IMR-90 (cell line): ENCODE data around the gene CGB1. TPM values are rescaled to one million over a fixed set of nuclear protein-coding genes. Genes with fewer than 3 reads are reported as not detected.
A peak's percentile ranks its signal among the peaks of the same experiment; 100 is the strongest.

ENCODE experiments used
- ATAC-seq: fragments of 200-7000 bp; cut with Tn5 transposase; 2 replicates; pipeline ENCODE4 v1.9.1; 2020; ENCODE audit warnings: low read depth, mild to moderate bottlenecking, moderate library complexity
- BruUV-seq: library from RNA; stranded (reverse); fragments of 400-500 nt; replicated peaks from 2 replicates; lab custom pipeline; 2021; lab: Mats Ljungman, UMichigan
- CTCF ChIA-PET: fragments of 300-600 bp; formaldehyde crosslinking; extraction: SDS; loops from one replicate; lab custom pipeline; 2021; ENCODE audit warnings: antibody characterized with exemption; lab: Yijun Ruan, JAX
- POLR2A ChIA-PET: fragments of 300-600 bp; sonication (Branson Sonifier 250); formaldehyde crosslinking; loops from one replicate; lab custom pipeline; 2022; ENCODE audit warnings: antibody characterized with exemption; ENCODE audit not compliant: unreplicated experiment; lab: Charles Lee
- DNase-seq: peaks from one replicate; pipeline ENCODE4 v3.0.0; 2013
- H2AFZ ChIP-seq: replicated peaks from 2 replicates; pipeline ENCODE3; 2013; ENCODE audit warnings: low read length, mild to moderate bottlenecking; ENCODE audit not compliant: poor library complexity
- H2AK5ac ChIP-seq: 2 replicates; pipeline ENCODE4 v1.6.1; 2013; ENCODE audit warnings: low read depth, low read length, inconsistent platforms
- H2AK9ac ChIP-seq: replicated peaks from 2 replicates; pipeline ENCODE3; 2013; ENCODE audit warnings: mild to moderate bottlenecking, low read depth, low read length, moderate library complexity; ENCODE audit not compliant: poor library complexity
- H2BK120ac ChIP-seq: 2 replicates; pipeline ENCODE4 v1.6.1; 2013; ENCODE audit warnings: low read depth, low read length, inconsistent platforms
- H2BK15ac ChIP-seq: 3 replicates; pipeline ENCODE4 v1.6.1; 2013; ENCODE audit warnings: low read depth, low read length, inconsistent platforms
- H2BK20ac ChIP-seq: 2 replicates; pipeline ENCODE4 v1.6.1; 2013; ENCODE audit warnings: low read depth, mild to moderate bottlenecking, inconsistent platforms, low read length, moderate library complexity
- H2BK5ac ChIP-seq: 2 replicates; pipeline ENCODE4 v1.6.1; 2013; ENCODE audit warnings: mild to moderate bottlenecking, low read depth, low read length, inconsistent platforms; ENCODE audit not compliant: poor library complexity, severe bottlenecking
- H3K14ac ChIP-seq: replicated peaks from 2 replicates; pipeline ENCODE4 v1.6.1; 2013; ENCODE audit warnings: low read depth, low read length, inconsistent platforms
- H3K18ac ChIP-seq: 2 replicates; pipeline ENCODE4 v1.6.1; 2013; ENCODE audit warnings: low read depth, low read length, control low read depth
- H3K23ac ChIP-seq: 2 replicates; pipeline ENCODE4 v1.6.1; 2013; ENCODE audit warnings: low read depth, low read length, inconsistent platforms
- H3K27ac ChIP-seq: 2 replicates; pipeline ENCODE4 v1.5.1; 2013; ENCODE audit warnings: mild to moderate bottlenecking, control low read depth, low read length; ENCODE audit not compliant: insufficient read depth
- H3K27me3 ChIP-seq: 2 replicates; pipeline ENCODE4 v1.6.1; 2013; ENCODE audit warnings: low read length; ENCODE audit not compliant: control insufficient read depth, insufficient read depth
- H3K36me3 ChIP-seq: 2 replicates; pipeline ENCODE4 v1.6.1; 2013; ENCODE audit warnings: low read length, mixed read lengths; ENCODE audit not compliant: control insufficient read depth, insufficient read depth
- H3K4ac ChIP-seq: 2 replicates; pipeline ENCODE4 v1.6.1; 2013; ENCODE audit warnings: low read depth, low read length, inconsistent platforms
- H3K4me1 ChIP-seq: 2 replicates; pipeline ENCODE4 v1.6.1; 2013; ENCODE audit warnings: low read length, mixed read lengths; ENCODE audit not compliant: control insufficient read depth, insufficient read depth
- H3K4me2 ChIP-seq: 2 replicates; pipeline ENCODE4 v1.6.1; 2013; ENCODE audit warnings: low read depth, mild to moderate bottlenecking, control low read depth, low read length, moderate library complexity
- H3K4me3 ChIP-seq: 2 replicates; pipeline ENCODE4 v1.5.1; 2013; ENCODE audit warnings: low read depth, mild to moderate bottlenecking, control low read depth, low read length, moderate library complexity; ENCODE audit not compliant: insufficient read depth
- H3K56ac ChIP-seq: 2 replicates; pipeline ENCODE4 v1.6.1; 2013; ENCODE audit warnings: low read length, inconsistent platforms; ENCODE audit not compliant: insufficient read depth; ENCODE audit errors: extremely low read depth
- H3K79me1 ChIP-seq, 2 experiments: 2 replicates each; pipeline ENCODE4 v1.6.1; 2013; ENCODE audit warnings: low read length in 2 of 2, inconsistent platforms in 1 of 2, low read depth in 1 of 2
- H3K9ac ChIP-seq: 2 replicates; pipeline ENCODE4 v1.6.1; 2013; ENCODE audit warnings: low read depth, low read length, control low read depth
- H3K9me1 ChIP-seq: 2 replicates; pipeline ENCODE4 v1.6.1; 2013; ENCODE audit warnings: low read length, inconsistent platforms; ENCODE audit not compliant: insufficient read depth
- H3K9me3 ChIP-seq: 2 replicates; pipeline ENCODE4 v1.6.1; 2013; ENCODE audit warnings: low read length; ENCODE audit not compliant: control insufficient read depth, insufficient read depth
- H4K20me1 ChIP-seq: 2 replicates; pipeline ENCODE4 v1.6.1; 2013; ENCODE audit warnings: low read length, inconsistent platforms; ENCODE audit not compliant: insufficient read depth
- H4K5ac ChIP-seq: 2 replicates; pipeline ENCODE4 v1.6.1; 2013; ENCODE audit warnings: mild to moderate bottlenecking, low read depth, low read length, control low read depth
- H4K8ac ChIP-seq, 2 experiments: 2 replicates each; pipeline ENCODE4 v1.6.1; 2013; ENCODE audit warnings: low read depth in 2 of 2, low read length in 2 of 2, control low read depth in 1 of 2, inconsistent platforms in 1 of 2
- H4K91ac ChIP-seq: 2 replicates; pipeline ENCODE4 v1.6.1; 2013; ENCODE audit warnings: low read depth, low read length, inconsistent platforms; ENCODE audit not compliant: insufficient read depth
- BHLHE40 ChIP-seq: fragments of 150-350 bp; IDR thresholded peaks from 2 replicates; pipeline ENCODE4 v1.6.1; 2016; ENCODE audit warnings: mild to moderate bottlenecking, low read depth, low read length
- CEBPB ChIP-seq: IDR thresholded peaks from 2 replicates; pipeline ENCODE4 v1.6.1; 2012; ENCODE audit warnings: low read depth, low read length, improper control_type of control experiment
- CHD1 ChIP-seq: IDR thresholded peaks from 2 replicates; pipeline ENCODE4 v1.6.1; 2012; ENCODE audit warnings: low read depth, low read length, improper control_type of control experiment
- CTCF ChIP-seq: conservative IDR thresholded peaks from 2 replicates; pipeline ENCODE4 v1.5.1; 2012; ENCODE audit warnings: mild to moderate bottlenecking, low read depth, low read length, improper control_type of control experiment
- ELK1 ChIP-seq: fragments of 150-350 bp; IDR thresholded peaks from 2 replicates; pipeline ENCODE4 v1.6.1; 2016; ENCODE audit warnings: low read depth, mild to moderate bottlenecking, low read length, moderate library complexity, borderline replicate concordance
- FOS ChIP-seq: fragments of 150-350 bp; IDR thresholded peaks from 2 replicates; pipeline ENCODE4 v1.6.1; 2016; ENCODE audit warnings: low read depth, low read length
- MAFK ChIP-seq: IDR thresholded peaks from 2 replicates; pipeline ENCODE4 v1.6.1; 2012; ENCODE audit warnings: low read depth, low read length, improper control_type of control experiment
- MAZ ChIP-seq: IDR thresholded peaks from 2 replicates; pipeline ENCODE4 v1.6.1; 2012; ENCODE audit warnings: low read depth, mild to moderate bottlenecking, low read length, improper control_type of control experiment, moderate library complexity, borderline replicate concordance
- MXI1 ChIP-seq: IDR thresholded peaks from 2 replicates; pipeline ENCODE4 v1.6.1; 2012; ENCODE audit warnings: low read depth, mild to moderate bottlenecking, low read length, moderate library complexity, borderline replicate concordance
- NFE2L2 ChIP-seq: fragments of 150-350 bp; IDR thresholded peaks from 2 replicates; pipeline ENCODE4 v1.6.1; 2016; ENCODE audit warnings: low read depth, mild to moderate bottlenecking, low read length
- POLR2A ChIP-seq: IDR thresholded peaks from 2 replicates; pipeline ENCODE4 v1.6.1; 2012; ENCODE audit warnings: mild to moderate bottlenecking, low read depth, low read length
- RAD21 ChIP-seq: IDR thresholded peaks from 2 replicates; pipeline ENCODE4 v1.6.1; 2012; ENCODE audit warnings: low read length, improper control_type of control experiment
- RCOR1 ChIP-seq: IDR thresholded peaks from 2 replicates; pipeline ENCODE4 v1.6.1; 2012; ENCODE audit warnings: mild to moderate bottlenecking, low read length, improper control_type of control experiment; ENCODE audit not compliant: insufficient replicate concordance
- RFX5 ChIP-seq: IDR thresholded peaks from 2 replicates; pipeline ENCODE4 v1.8.0; 2012; ENCODE audit warnings: low read depth, mild to moderate bottlenecking, low read length, moderate library complexity
- SMC3 ChIP-seq: fragments of 150-350 bp; IDR thresholded peaks from 2 replicates; pipeline ENCODE4 v1.6.1; 2016; ENCODE audit warnings: low read depth, mild to moderate bottlenecking, antibody characterized with exemption, low read length, moderate library complexity
- USF2 ChIP-seq: fragments of 150-350 bp; IDR thresholded peaks from 2 replicates; pipeline ENCODE4 v1.6.1; 2017; ENCODE audit warnings: mild to moderate bottlenecking, antibody characterized with exemption, low read length, low read depth
- WGBS, 2 experiments: methylation state at CpG; one replicate each; pipeline versions ENCODE4 v1.1.5 to v1.1.7; 2013; ENCODE audit warnings: missing lambda C conversion rate in 2 of 2; ENCODE audit not compliant: insufficient read length in 1 of 2; ENCODE audit errors: extremely low coverage in 2 of 2; 5-methylcytosine and 5-hydroxymethylcytosine counted together
- dilution Hi-C: fragments of 300-500 bp; cut with HindIII; formaldehyde crosslinking; loops from one replicate; pipeline ENCODE4 v1.14.3; 2018; ENCODE audit warnings: low sequenced_read_pairs; ENCODE audit not compliant: unreplicated experiment
- in situ Hi-C: fragments of 300-500 bp; cut with MboI; formaldehyde crosslinking; loops from 3 replicates; pipeline ENCODE4 v1.14.3; 2019; ENCODE audit warnings: low sequenced_read_pairs, inconsistent platforms, mixed read lengths
- intact Hi-C: fragments of 100-400 bp; cut with micrococcal nuclease; formaldehyde crosslinking; loops from 2 replicates; pipeline ENCODE4 v1.10.0; 2022
- polyA plus RNA-seq, 3 experiments: library from polyadenylated mRNA; depleted of rRNA; stranded (reverse); fragments of >200 nt; gene quantifications; 2 replicates each; pipeline ENCODE4 v1.2.3, GENCODE V29; 2012; ENCODE audit warnings: low replicate concordance in 1 of 3
- total RNA-seq: library from RNA; depleted of rRNA; stranded (reverse); fragments of >200 nt; gene quantifications from 2 replicates; pipeline ENCODE4 v1.2.3, GENCODE V29; 2012

The CGB1 gene
- total and polyA plus RNA-seq, 2 of the 4 experiments (the other 2 are of a cell fraction): not detected

GRCh38 chr19:49071860-49072547 is 35.3 kb upstream of the CGB1 start:
- no peak overlapping the region for H4K5ac ChIP-seq
- no peak overlapping the region for H3K9ac ChIP-seq
- H3K4me1 ChIP-seq: no peaks in the 10 kb centered on the region
- dilution Hi-C loops: no loop called here
- H3K27me3 ChIP-seq: peaks cover 42% of the 10 kb centered on the region
- CTCF ChIA-PET: no interaction called here
- no TSS peak for BruUV-seq
- H2AFZ ChIP-seq: peak overlapping the region; percentile 75
- H4K20me1 ChIP-seq: no peaks in the 10 kb centered on the region
- in situ Hi-C loops: no loop called here
- H3K23ac ChIP-seq: no peak overlapping the region
- no peaks in the 10 kb centered on the region for H3K9me1 ChIP-seq
- H3K4ac ChIP-seq: no peak overlapping the region
- no peak overlapping the region for H2AK9ac ChIP-seq
- TF ChIP-seq USF2 (no peak), NFE2L2 (no peak), FOS (no peak), POLR2A (no peak), CHD1 (no peak), RCOR1 (no peak), RFX5 (no peak), MAFK (no peak), BHLHE40 (no peak), MXI1 (no peak), MAZ (no peak), CTCF (no peak), RAD21 (no peak), CEBPB (no peak), SMC3 (no peak), ELK1 (no peak)
- no peak overlapping the region for H3K4me2 ChIP-seq
- no peak overlapping the region for H3K27ac ChIP-seq
- no peak overlapping the region for H2AK5ac ChIP-seq
- intact Hi-C loops: loop anchor here (5.0 kb wide), 1 partner anchor 80 kb away; the partner anchor contains the start of genes GYS1 and RUVBL2
- POLR2A ChIA-PET: no interaction called here
- DNase-seq (no peak), ATAC-seq (peak; percentile 50)
- no peaks in the 10 kb centered on the region for H3K79me1 ChIP-seq
- WGBS, 2 experiments: 6% methylated on average over 55 of the region's 93 CpGs; no CpG with 5 or more reads in 1 of the 2 experiments
- H3K18ac ChIP-seq: no peak overlapping the region
- H3K14ac ChIP-seq: no peak overlapping the region
- no peak overlapping the region for H2BK120ac ChIP-seq
- peaks cover 18% of the 10 kb centered on the region for H3K9me3 ChIP-seq
- no peak overlapping the region for H3K56ac ChIP-seq
- H3K36me3 ChIP-seq: no peaks in the 10 kb centered on the region
- H4K91ac ChIP-seq: no peak overlapping the region
- no peak overlapping the region for H4K8ac ChIP-seq
- no peak overlapping the region for H2BK15ac ChIP-seq
- H3K4me3 ChIP-seq: no peak overlapping the region
- H2BK5ac ChIP-seq: no peak overlapping the region
- no peak overlapping the region for H2BK20ac ChIP-seq
